Ishikawa (cell line): ENCODE data around the gene HOXB2.

Experiments used
- CEBPB ChIP-seq: IDR thresholded peaks from 2 replicates; pipeline ENCODE4 v1.6.1; 2012
- CREB1 ChIP-seq: IDR thresholded peaks from 2 replicates; pipeline ENCODE4 v1.6.1; 2012; ENCODE audit warnings: low read depth
- EGR1 ChIP-seq: IDR thresholded peaks from 2 replicates; pipeline ENCODE4 v1.6.1; 2012
- EP300 ChIP-seq: IDR thresholded peaks from 2 replicates; pipeline ENCODE4 v1.6.1; 2012; ENCODE audit warnings: borderline replicate concordance
- MAX ChIP-seq: IDR thresholded peaks from 2 replicates; pipeline ENCODE4 v1.6.1; 2012
- RAD21 ChIP-seq: IDR thresholded peaks from 2 replicates; pipeline ENCODE4 v1.6.1; 2012; ENCODE audit warnings: low read depth
- REST ChIP-seq: IDR thresholded peaks from 2 replicates; pipeline ENCODE4 v1.6.1; 2012; ENCODE audit warnings: low read depth, mild to moderate bottlenecking
- TAF1 ChIP-seq: IDR thresholded peaks from 2 replicates; pipeline ENCODE4 v1.6.1; 2012; ENCODE audit warnings: low read depth, mild to moderate bottlenecking
- TEAD4 ChIP-seq: IDR thresholded peaks from 2 replicates; pipeline ENCODE4 v1.6.1; 2012
- USF1 ChIP-seq: IDR thresholded peaks from 2 replicates; pipeline ENCODE4 v1.6.1; 2012
- YY1 ChIP-seq: IDR thresholded peaks from 2 replicates; pipeline ENCODE4 v1.6.1; 2012; ENCODE audit warnings: low read depth

GRCh38 chr17:48506246-48506645, 38.7 kb downstream of the HOXB2 start:
- TF ChIP-seq CREB1 (no peak), EP300 (no peak), RAD21 (no peak), REST (no peak), MAX (no peak), TAF1 (no peak), EGR1 (no peak), TEAD4 (no peak), CEBPB (no peak), YY1 (no peak), USF1 (no peak)
